Measurements from ENCODE around the gene RCHY1. TPM values are rescaled to one million over a fixed set of nuclear protein-coding genes. Genes with fewer than 3 reads are reported as not detected.

The RCHY1 gene
- total and polyA plus RNA-seq, 2 donors (not counting 3 experiments of a cell fraction or from before 2014, with no cell fraction given), result 21.1 to 30.9 TPM

DNA sequence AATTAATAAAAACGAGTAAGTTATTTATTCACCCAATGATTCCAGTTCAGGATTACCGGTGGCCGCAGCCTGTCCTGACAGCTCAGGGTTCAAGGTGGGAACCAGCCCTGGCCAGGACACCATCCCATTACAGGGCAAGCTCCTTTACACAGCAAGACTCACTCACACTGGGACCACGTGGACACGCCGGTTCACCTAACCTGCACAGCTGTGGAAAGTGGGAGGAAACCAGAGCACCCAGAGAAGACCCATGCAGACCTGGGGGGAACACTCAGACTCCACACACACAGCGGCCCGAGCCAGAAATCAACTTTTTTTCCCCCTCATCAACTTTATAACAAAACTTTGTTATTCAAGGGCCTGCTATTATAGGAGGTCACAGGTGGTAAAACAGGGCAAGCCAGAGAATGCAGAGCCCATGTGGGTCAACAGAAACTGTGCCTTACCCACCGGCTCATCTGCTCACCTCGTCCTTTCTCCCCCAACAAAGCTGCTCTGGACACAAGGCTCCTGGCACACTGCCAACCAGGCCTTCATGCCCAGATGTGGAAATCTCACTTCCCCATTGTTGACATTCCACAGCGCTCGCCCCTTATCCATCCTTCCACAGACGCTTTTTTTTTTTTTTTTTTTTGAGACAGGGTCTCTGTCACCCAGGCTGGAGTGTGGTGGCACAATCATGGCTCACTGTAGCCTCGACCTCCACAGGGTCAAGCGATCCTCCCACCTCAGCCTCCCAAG is 33.6 kb upstream of the RCHY1 start:
- no peaks in the 10 kb centered on the region for H4K20me1 ChIP-seq (replicated peaks; ENCODE audit: control insufficient read depth, extremely low read depth, insufficient read depth, low read length)
- H3K4me3 ChIP-seq (replicated peaks in 1 of 3; ENCODE audit: insufficient read depth in 1 of 3, low read depth in 1 of 3, low read length in 3 of 3), result no peak overlapping the region
- BruUV-seq (replicated peaks), result no TSS peak
- H3K27me3 ChIP-seq (ENCODE audit: control insufficient read depth in 2 of 2, insufficient read depth in 2 of 2, low read length in 2 of 2), result no peaks in the 10 kb centered on the region
- intact Hi-C loops (cut with micrococcal nuclease) (no loop called here), dilution Hi-C loops (cut with MboI; ENCODE audit: extremely low pct_ligation_motif_present, low sequenced_read_pairs) (no loop called here)
- CTCF ChIA-PET, result no interaction called here
- H3K4me1 ChIP-seq (ENCODE audit: control insufficient read depth, extremely low read depth, insufficient read depth, low read length), result no peaks in the 10 kb centered on the region
- H2AFZ ChIP-seq (ENCODE audit: low read depth, low read length), result no peak overlapping the region
- TF ChIP-seq JUN (IDR thresholded peaks at IDR 0.05; ENCODE audit: borderline replicate concordance, insufficient read depth, insufficient read length, low read depth), result no peak
- no peak for TF ChIP-seq GATA2 (IDR thresholded peaks at IDR 0.05; ENCODE audit: insufficient read depth, insufficient read length, low read depth, low read length)
- TF ChIP-seq MYC (IDR thresholded peaks at IDR 0.05; ENCODE audit: low read depth, low read length), result no peak
- TF ChIP-seq POLR2A (IDR thresholded peaks at IDR 0.05; ENCODE audit: low read depth, low read length), result no peak
- no peaks in the 10 kb centered on the region for H3K9me1 ChIP-seq (replicated peaks; ENCODE audit: control insufficient read depth, extremely low read depth, insufficient read depth, low read length)
- H3K4me2 ChIP-seq (ENCODE audit: insufficient read depth, low read length), result no peak overlapping the region
- DNase-seq (ENCODE audit: low read depth, low spot score), result no peak
- H3K79me2 ChIP-seq (ENCODE audit: control insufficient read depth, insufficient read depth, low read length), result no peaks in the 10 kb centered on the region
- H3K9me3 ChIP-seq (replicated peaks; ENCODE audit: control insufficient read depth, insufficient read depth, low read length), result no peaks in the 10 kb centered on the region
- no peaks in the 10 kb centered on the region for H3K36me3 ChIP-seq (ENCODE audit: control insufficient read depth in 2 of 2, extremely low read depth in 1 of 2, insufficient read depth in 2 of 2, low read length in 2 of 2)
- H3K27ac ChIP-seq (ENCODE audit: insufficient read depth, low read depth, low read length), result no peak overlapping the region
- FAIRE-seq, result no peak
- POLR2A ChIA-PET, result interaction anchor here (0.7 kb wide), 1 partner anchor 748 kb away, joined by 3 read pairs; no protein-coding TSS in a partner anchor
- no peak overlapping the region for H3K9ac ChIP-seq (replicated peaks; ENCODE audit: extremely low read depth, insufficient read depth, low read length)

DNA sequence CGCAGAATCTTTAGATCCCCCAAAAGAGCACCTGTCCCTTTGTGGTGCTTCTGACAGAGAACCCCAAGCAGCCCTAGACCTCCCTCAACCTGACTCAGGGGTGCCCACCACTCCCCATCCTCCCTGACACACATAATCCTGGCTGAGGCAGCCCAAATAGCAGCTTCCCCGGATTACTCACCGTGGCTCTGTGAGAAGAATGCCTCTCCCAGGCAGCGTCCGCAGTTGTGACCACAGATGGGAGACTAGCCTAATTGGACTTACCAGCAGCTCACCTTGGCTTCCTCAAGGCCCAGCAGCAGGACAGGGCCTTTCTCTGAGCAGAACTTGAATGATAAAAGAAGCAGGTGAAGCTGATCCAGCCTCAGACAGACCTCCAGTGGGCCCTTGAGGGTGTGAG is 31.3 kb upstream of the RCHY1 start:
- Histone ChIP-seq H3K9ac (replicated peaks; ENCODE audit: extremely low read depth, insufficient read depth, low read length) (no peak overlapping the region), H3K36me3 (ENCODE audit: control insufficient read depth in 2 of 2, extremely low read depth in 1 of 2, insufficient read depth in 2 of 2, low read length in 2 of 2) (no peaks in the 10 kb centered on the region), H3K79me2 (ENCODE audit: control insufficient read depth, insufficient read depth, low read length) (no peaks in the 10 kb centered on the region), H3K4me1 (ENCODE audit: control insufficient read depth, extremely low read depth, insufficient read depth, low read length) (no peaks in the 10 kb centered on the region), H2AFZ (ENCODE audit: low read depth, low read length) (no peak overlapping the region), H3K4me2 (ENCODE audit: insufficient read depth, low read length) (no peak overlapping the region), H3K27ac (ENCODE audit: insufficient read depth, low read depth, low read length) (no peak overlapping the region), H4K20me1 (replicated peaks; ENCODE audit: control insufficient read depth, extremely low read depth, insufficient read depth, low read length) (no peaks in the 10 kb centered on the region), H3K27me3 (ENCODE audit: control insufficient read depth in 2 of 2, insufficient read depth in 2 of 2, low read length in 2 of 2) (no peaks in the 10 kb centered on the region), H3K9me3 (replicated peaks; ENCODE audit: control insufficient read depth, insufficient read depth, low read length) (no peaks in the 10 kb centered on the region), H3K4me3 (replicated peaks in 1 of 3; ENCODE audit: insufficient read depth in 1 of 3, low read depth in 1 of 3, low read length in 3 of 3) (no peak overlapping the region), H3K9me1 (replicated peaks; ENCODE audit: control insufficient read depth, extremely low read depth, insufficient read depth, low read length) (no peaks in the 10 kb centered on the region)
- intact Hi-C loops (cut with micrococcal nuclease) (no loop called here), dilution Hi-C loops (cut with MboI; ENCODE audit: extremely low pct_ligation_motif_present, low sequenced_read_pairs) (no loop called here)
- DNase-seq (ENCODE audit: low read depth, low spot score) (no peak), FAIRE-seq (no peak)
- TF ChIP-seq EZH2 (IDR thresholded peaks at IDR 0.05; ENCODE audit: borderline replicate concordance, low read depth, low read length, severe bottlenecking), result no peak
- TF ChIP-seq POLR2A (IDR thresholded peaks at IDR 0.05; ENCODE audit: low read depth, low read length), result no peak
- TF ChIP-seq FOS (IDR thresholded peaks at IDR 0.05; ENCODE audit: borderline replicate concordance, insufficient read depth, low read length), result no peak
- TF ChIP-seq GATA2 (IDR thresholded peaks at IDR 0.05; ENCODE audit: insufficient read depth, insufficient read length, low read depth, low read length), result no peak
- TF ChIP-seq JUN (IDR thresholded peaks at IDR 0.05; ENCODE audit: borderline replicate concordance, insufficient read depth, insufficient read length, low read depth), result no peak
- no peak for TF ChIP-seq POLR2AphosphoS5 (IDR thresholded peaks at IDR 0.05; ENCODE audit: insufficient read depth, low read depth, low read length)
- TF ChIP-seq MAX (IDR thresholded peaks at IDR 0.05; ENCODE audit: insufficient read depth, insufficient read length), result no peak
- TF ChIP-seq CTCF (IDR thresholded peaks at IDR 0.05; ENCODE audit: extremely low read depth in 1 of 2, insufficient read depth in 1 of 2, low read depth in 1 of 2, low read length in 2 of 2), result no peak
- TF ChIP-seq MYC (IDR thresholded peaks at IDR 0.05; ENCODE audit: low read depth, low read length), result no peak
- ChIA-PET POLR2A (no interaction called here), CTCF (no interaction called here)
- BruUV-seq (replicated peaks), result no TSS peak

All from endothelial cell of umbilical vein (primary cell).